Activated CD8-positive, alpha-beta memory T cell treated with anti-CD3 and anti-CD28 coated beads, Interleukin-2, amount 50 U/mL, for 24 hours (primary cell): ENCODE data around the gene SKI.

ENCODE experiments used
- DNase-seq: peaks from one replicate; pipeline ENCODE4 v3.0.0-alpha.2; 2020; ENCODE audit errors: extremely low read depth

The SKI gene

GRCh38 chr1:2209400-2210083, 18.6 kb upstream of the SKI start:
- no peak for DNase-seq

- no peak for DNase-seq
Measured at GRCh38 chr1:2210084-2210653, 17.9 kb upstream of the SKI start.

- DNase-seq, result no peak
Measured at GRCh38 chr1:2210786-2211185, 17.3 kb upstream of the SKI start.

- DNase-seq, result no peak
Measured at GRCh38 chr1:2212274-2212531, 15.9 kb upstream of the SKI start.

GRCh38 chr1:2212532-2213491, 15.3 kb upstream of the SKI start:
- DNase-seq, result no peak

GRCh38 chr1:2213576-2214505, 14.3 kb upstream of the SKI start:
- DNase-seq, result no peak

GRCh38 chr1:2214541-2215241, 13.4 kb upstream of the SKI start:
- no peak for DNase-seq

- DNase-seq, result no peak
Measured at GRCh38 chr1:2215329-2215728, 12.8 kb upstream of the SKI start.

GRCh38 chr1:2215909-2216766, 12.0 kb upstream of the SKI start:
- DNase-seq, result no peak

- DNase-seq, result no peak
Measured at GRCh38 chr1:2216767-2217058, 11.4 kb upstream of the SKI start.

GRCh38 chr1:2221271-2221670, 6.8 kb upstream of the SKI start:
- no peak for DNase-seq

- DNase-seq, result no peak
Measured at GRCh38 chr1:2224170-2224584, 3.9 kb upstream of the SKI start.

- no peak for DNase-seq
Measured at GRCh38 chr1:2224631-2225428, 3.3 kb upstream of the SKI start.

GRCh38 chr1:2226525-2227345, 1.4 kb upstream of the SKI start:
- no peak for DNase-seq

GRCh38 chr1:2227346-2228156, 568 bp upstream of the SKI start:
- DNase-seq, result peak; percentile 79

- DNase-seq, result no peak
Measured at GRCh38 chr1:2228694-2229036, 546 bp downstream of the SKI start.

- no peak for DNase-seq
Measured at GRCh38 chr1:2229037-2229864, 1.1 kb downstream of the SKI start.
